Measurements from ENCODE around the gene CROCC. TPM values are rescaled to one million over a fixed set of nuclear protein-coding genes. Genes with fewer than 3 reads are reported as not detected.

CROCC gene
- total RNA-seq, 1 donor from 2014 or later: 21.0 TPM

DNA sequence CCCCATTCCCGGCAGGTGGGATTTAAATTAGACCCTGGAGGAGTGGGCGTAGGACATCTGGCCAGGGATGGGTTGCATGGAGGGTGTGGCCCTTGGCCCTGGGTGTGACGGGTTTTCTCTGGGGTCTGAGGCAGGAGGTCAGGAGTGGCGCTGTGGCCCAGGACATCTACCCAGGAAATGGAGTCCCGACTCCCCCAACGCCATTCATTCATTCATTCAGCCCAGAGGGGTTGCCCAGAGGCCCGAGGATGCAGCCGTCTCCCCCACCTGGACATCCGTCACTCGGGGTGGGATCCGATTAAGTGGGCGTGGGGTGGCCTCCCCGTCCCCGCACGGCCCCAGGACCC, 89.3 kb downstream of the CROCC start:
- intact Hi-C loops (cut with DNase I): no loop called here
- no peaks in the 10 kb centered on the region for H3K9me3 ChIP-seq
- peak overlapping the region; percentile 97 for H3K4me3 ChIP-seq
- peak overlapping the region; percentile 68 for H3K27ac ChIP-seq
- ATAC-seq (peak in 1 of 2 donors; percentile 2), DNase-seq (peak; percentile 45)
- peaks cover 37% of the 10 kb centered on the region for H3K4me1 ChIP-seq
- H3K36me3 ChIP-seq: peaks cover 5% of the 10 kb centered on the region
- no peaks in the 10 kb centered on the region for H3K27me3 ChIP-seq (ENCODE audit: low read depth)
- TF ChIP-seq, protein P1, sequence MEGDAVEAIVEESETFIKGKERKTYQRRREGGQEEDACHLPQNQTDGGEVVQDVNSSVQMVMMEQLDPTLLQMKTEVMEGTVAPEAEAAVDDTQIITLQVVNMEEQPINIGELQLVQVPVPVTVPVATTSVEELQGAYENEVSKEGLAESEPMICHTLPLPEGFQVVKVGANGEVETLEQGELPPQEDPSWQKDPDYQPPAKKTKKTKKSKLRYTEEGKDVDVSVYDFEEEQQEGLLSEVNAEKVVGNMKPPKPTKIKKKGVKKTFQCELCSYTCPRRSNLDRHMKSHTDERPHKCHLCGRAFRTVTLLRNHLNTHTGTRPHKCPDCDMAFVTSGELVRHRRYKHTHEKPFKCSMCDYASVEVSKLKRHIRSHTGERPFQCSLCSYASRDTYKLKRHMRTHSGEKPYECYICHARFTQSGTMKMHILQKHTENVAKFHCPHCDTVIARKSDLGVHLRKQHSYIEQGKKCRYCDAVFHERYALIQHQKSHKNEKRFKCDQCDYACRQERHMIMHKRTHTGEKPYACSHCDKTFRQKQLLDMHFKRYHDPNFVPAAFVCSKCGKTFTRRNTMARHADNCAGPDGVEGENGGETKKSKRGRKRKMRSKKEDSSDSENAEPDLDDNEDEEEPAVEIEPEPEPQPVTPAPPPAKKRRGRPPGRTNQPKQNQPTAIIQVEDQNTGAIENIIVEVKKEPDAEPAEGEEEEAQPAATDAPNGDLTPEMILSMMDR (IDR thresholded peaks at IDR 0.05): no peak

DNA sequence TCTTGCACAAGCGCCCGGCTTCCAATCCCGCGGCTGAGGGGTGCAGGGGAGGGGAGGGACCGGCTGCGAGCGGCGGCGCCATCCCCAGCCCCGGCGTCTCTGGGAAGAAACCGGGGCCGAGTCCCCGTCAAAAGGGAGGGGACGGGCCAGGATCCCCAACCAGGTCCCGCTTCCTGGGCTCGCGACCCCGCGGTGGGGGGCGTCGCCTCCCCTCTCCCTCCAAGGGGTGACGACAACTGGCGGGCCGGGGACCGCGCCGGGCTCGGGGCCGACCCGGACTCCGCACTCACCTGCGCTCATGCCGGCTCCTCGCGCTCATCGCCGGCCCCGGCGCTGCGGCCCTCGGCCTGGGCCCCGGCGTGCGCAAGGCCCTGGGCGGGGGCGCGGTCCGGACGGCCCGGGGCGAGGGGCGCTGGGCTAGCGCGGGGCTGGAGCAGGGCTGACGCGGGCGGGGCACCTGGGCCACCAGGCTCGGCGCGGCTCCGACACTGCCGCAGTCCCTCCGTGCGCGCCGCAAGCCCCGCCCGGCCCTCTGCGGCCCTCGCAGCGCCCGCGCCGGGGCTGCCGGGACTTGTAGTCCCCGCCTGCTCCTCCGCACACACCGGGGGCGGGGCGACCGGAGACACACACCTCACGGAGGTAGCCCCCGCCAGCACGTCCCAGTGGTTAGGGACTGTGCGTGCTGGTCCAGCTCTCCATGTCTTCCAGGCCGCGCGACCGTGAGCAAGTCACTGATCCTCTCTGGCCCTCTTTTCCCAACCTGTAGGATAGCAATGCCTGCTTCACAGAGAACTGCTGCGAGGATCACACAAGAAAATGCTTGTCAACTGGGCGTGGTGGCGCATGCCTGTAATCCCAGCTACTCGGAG, 89.9 kb downstream of the CROCC start, which contains the start of gene ATP13A2:
Gene ATP13A2 (minus strand): TSS at position 490 of the 869 bp plus-strand sequence. CDS start 190 bp downstream, at position 300.
- Histone ChIP-seq H3K9me3 (no peaks in the 10 kb centered on the region), H3K36me3 (no peaks in the 10 kb centered on the region), H3K27me3 (ENCODE audit: low read depth) (no peaks in the 10 kb centered on the region), H3K4me1 (peaks cover 37% of the 10 kb centered on the region), H3K27ac (peak within 1 kb of the TSS; percentile 68), H3K4me3 (peak within 1 kb of the TSS; percentile 97)
- ATAC-seq: peak; percentile 95 to 98
- intact Hi-C loops (cut with DNase I): no loop called here
- peak; percentile 91 for DNase-seq
- TF ChIP-seq, protein P1 (IDR thresholded peaks at IDR 0.05): no peak

DNA sequence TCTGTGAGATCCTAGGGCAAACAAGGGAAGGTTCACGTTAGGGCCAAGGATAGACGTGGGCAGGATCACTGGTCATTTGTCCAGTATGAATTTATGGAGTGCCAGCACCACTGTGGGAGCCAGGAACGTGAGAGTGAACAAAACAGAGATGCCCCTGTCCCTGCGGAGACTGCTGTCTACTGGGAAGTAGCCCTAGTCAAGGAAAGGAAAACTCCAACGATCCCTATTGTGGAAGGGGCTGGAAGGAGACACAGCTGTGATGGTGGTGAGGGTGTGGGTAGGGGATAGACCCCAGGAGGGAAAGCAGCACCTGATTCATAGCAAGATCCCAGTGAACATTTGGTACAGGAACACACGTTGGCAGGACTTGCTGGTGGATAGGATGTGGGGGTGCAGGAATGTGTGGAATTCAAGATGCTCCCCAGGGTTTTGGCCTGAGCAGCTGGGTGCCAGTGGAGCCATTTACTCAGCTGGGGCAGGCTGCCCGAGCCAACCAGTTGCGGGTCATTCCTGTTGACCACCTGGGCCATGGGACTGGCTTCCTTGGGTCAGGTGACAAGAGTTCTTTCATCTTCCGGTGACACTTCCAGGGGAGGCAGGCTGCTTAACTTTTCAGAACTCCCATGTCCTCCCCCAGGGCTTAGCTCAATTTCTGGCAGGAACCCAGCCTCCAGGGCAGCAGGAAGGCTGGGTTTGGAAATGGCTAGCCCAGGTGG, 91.2 kb downstream of the CROCC start:
- intact Hi-C loops (cut with DNase I): no loop called here
- peak; percentile 20 for DNase-seq
- H3K4me3 ChIP-seq: no peak overlapping the region
- H3K36me3 ChIP-seq: peaks cover 4% of the 10 kb centered on the region
- H3K9me3 ChIP-seq: no peaks in the 10 kb centered on the region
- no peak for ATAC-seq
- H3K27ac ChIP-seq: no peak overlapping the region
- no peaks in the 10 kb centered on the region for H3K27me3 ChIP-seq (ENCODE audit: low read depth)
- peaks cover 37% of the 10 kb centered on the region for H3K4me1 ChIP-seq
- TF ChIP-seq, protein P1 (IDR thresholded peaks at IDR 0.05): no peak

DNA sequence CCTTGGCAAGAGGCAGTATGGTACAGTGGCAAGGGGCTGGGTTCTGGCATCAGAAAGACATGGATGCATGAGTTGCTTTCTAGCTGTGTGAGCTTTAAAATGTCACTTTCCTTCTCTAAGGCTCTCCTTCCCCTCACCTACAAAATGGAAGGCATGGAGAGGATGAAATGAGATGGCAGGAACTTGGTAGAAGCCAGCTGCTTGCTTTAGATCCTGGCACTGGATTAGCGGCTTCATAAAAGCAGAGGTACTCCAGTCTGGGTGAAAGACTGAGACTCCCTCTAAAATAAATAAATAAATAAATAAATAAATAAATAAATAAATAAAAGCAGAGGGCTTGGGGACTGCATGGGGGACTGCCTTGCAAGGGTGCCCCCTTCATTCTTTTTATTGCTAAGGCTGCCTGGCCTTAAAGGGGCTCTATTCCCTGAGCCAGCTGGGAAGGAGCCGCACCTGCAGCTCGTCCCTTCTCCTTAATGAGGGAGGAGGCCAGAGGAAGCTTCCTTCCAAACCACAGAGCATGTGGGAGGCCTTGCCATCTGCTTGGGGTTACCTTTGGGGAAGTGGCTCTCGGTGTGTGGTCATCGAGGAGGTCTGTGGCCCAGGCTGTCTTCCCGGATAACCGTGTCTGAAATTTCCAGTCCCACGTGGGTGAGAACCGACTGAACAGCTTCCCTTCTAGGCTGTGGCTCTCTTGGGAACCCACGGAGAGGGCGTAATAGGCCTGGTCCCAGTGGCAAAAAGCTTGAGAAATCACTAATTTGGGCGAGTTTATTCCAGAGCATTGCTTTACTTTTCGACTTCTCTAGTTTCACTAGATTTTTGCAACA, 92.0 kb downstream of the CROCC start:
- ATAC-seq (peak in 1 of 2 donors; percentile 5), DNase-seq (peak; percentile 73)
- no peak overlapping the region for H3K27ac ChIP-seq
- H3K27me3 ChIP-seq (ENCODE audit: low read depth): no peaks in the 10 kb centered on the region
- TF ChIP-seq, protein P1 (IDR thresholded peaks at IDR 0.05): no peak
- peaks cover 37% of the 10 kb centered on the region for H3K4me1 ChIP-seq
- intact Hi-C loops (cut with DNase I): no loop called here
- no peaks in the 10 kb centered on the region for H3K9me3 ChIP-seq
- peaks cover 12% of the 10 kb centered on the region for H3K36me3 ChIP-seq
- no peak overlapping the region for H3K4me3 ChIP-seq
